Measurements from ENCODE around the gene AHNAK.

AHNAK gene

Small RNA genes within 50 kb of the gene (microRNA-seq; reads per million reads assigned to microRNA genes)
- 1.8 reads per million for gene MIR6747
